ENCODE measurements around the gene VPS11. TPM values are rescaled to one million over a fixed set of nuclear protein-coding genes. Genes with fewer than 3 reads are reported as not detected.
A peak's percentile ranks its signal among the peaks of the same experiment; 100 is the strongest.

VPS11 gene
- total RNA-seq, 1 experiment from 2014 or later = 18.6 TPM

DNA sequence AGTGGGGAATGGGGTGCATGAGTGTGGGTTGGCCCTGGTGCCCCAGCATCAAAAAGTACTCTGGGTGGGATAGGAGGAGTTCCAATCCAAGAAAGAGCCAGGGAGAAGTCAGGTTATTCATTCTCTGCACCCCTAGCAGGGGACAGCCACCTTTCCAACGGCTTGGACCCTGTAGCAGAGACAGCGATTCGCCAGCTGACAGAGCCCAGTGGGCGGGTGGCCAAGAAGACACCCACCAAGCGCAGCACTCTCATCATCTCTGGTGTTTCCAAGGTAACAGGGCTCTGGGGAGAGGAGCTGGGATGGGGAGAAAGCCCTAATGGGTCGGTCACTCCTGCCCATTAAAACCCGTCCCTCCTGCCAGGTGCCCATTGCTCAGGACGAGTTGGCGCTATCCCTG, 46.1 kb downstream of the VPS11 start:
- no peak overlapping the region for H3K27ac ChIP-seq (ENCODE audit: insufficient read length, low read depth, low read length)
- no peak overlapping the region for H3K4me2 ChIP-seq (ENCODE audit: insufficient read depth, insufficient read length, low read length)
- 0 out of 2 replicates have a peak, but pooled peaks cover under 1% of the 10 kb centered on the region for H3K4me1 ChIP-seq (ENCODE audit: insufficient read depth, low read length)
- no peak overlapping the region for H2BK15ac ChIP-seq (ENCODE audit: low read depth, low read length)
- no peak overlapping the region for H3K9ac ChIP-seq (ENCODE audit: extremely low read depth, insufficient read length, low read length)
- TF ChIP-seq, protein P1, sequence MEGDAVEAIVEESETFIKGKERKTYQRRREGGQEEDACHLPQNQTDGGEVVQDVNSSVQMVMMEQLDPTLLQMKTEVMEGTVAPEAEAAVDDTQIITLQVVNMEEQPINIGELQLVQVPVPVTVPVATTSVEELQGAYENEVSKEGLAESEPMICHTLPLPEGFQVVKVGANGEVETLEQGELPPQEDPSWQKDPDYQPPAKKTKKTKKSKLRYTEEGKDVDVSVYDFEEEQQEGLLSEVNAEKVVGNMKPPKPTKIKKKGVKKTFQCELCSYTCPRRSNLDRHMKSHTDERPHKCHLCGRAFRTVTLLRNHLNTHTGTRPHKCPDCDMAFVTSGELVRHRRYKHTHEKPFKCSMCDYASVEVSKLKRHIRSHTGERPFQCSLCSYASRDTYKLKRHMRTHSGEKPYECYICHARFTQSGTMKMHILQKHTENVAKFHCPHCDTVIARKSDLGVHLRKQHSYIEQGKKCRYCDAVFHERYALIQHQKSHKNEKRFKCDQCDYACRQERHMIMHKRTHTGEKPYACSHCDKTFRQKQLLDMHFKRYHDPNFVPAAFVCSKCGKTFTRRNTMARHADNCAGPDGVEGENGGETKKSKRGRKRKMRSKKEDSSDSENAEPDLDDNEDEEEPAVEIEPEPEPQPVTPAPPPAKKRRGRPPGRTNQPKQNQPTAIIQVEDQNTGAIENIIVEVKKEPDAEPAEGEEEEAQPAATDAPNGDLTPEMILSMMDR (conservative IDR thresholded peaks at IDR 0.05) = no peak
- no peak overlapping the region for H4K5ac ChIP-seq (ENCODE audit: insufficient read length, low read depth, low read length)
- H3K4me1 Mint-ChIP-seq = peaks cover 11 to 22% of the 10 kb centered on the region in 2 experiments
- H3K79me1 ChIP-seq (ENCODE audit: insufficient read depth, low read depth, low read length, poor library complexity, severe bottlenecking) = no peaks in the 10 kb centered on the region
- H2BK120ac ChIP-seq (ENCODE audit: low read depth, low read length, poor library complexity, severe bottlenecking) = no peak overlapping the region
- H2BK20ac ChIP-seq (ENCODE audit: low read depth, low read length, poor library complexity, severe bottlenecking) = no peak overlapping the region
- no peak overlapping the region for H4K91ac ChIP-seq (ENCODE audit: insufficient read length, low read depth, low read length)
- no peak overlapping the region for H2AK5ac ChIP-seq (ENCODE audit: insufficient read length, low read length)
- H3T11ph ChIP-seq (ENCODE audit: low read length) = no peak overlapping the region
- no CpG with 5 or more reads among the region's 9 CpGs for WGBS (ENCODE audit: extremely low coverage, insufficient read length, low lambda C conversion rate)
- H3K4me3 Mint-ChIP-seq = no peak overlapping the region
- no peak for DNase-seq
- H3K23ac ChIP-seq (ENCODE audit: insufficient read length, low read depth, low read length) = no peak overlapping the region
- H4K8ac ChIP-seq (replicated peaks; ENCODE audit: insufficient read length, low read depth, low read length) = no peak overlapping the region
- no peak overlapping the region for H2BK5ac ChIP-seq (ENCODE audit: insufficient read length, low read length)
- no peak overlapping the region for H3K56ac ChIP-seq (ENCODE audit: insufficient read length, low read depth, low read length)
- H3K27me3 Mint-ChIP-seq (ENCODE audit: low read depth) = peaks cover 4% of the 10 kb centered on the region
- H3K79me2 ChIP-seq (ENCODE audit: insufficient read depth, low read length) = no peaks in the 10 kb centered on the region
- no peaks in the 10 kb centered on the region; a peak in 2 of 7 replicates for H3K36me3 Mint-ChIP-seq (ENCODE audit: insufficient read depth in 1 of 3, low read depth in 3 of 3)
- H3K9me3 Mint-ChIP-seq = no peaks in the 10 kb centered on the region; a peak in 1 of 5 replicates
- no peak overlapping the region for H2BK12ac ChIP-seq (ENCODE audit: insufficient read length, low read depth, low read length)
- no peaks in the 10 kb centered on the region for H3K27me3 ChIP-seq (ENCODE audit: insufficient read depth, low read length)
- H3K4ac ChIP-seq (ENCODE audit: low read depth, low read length) = no peak overlapping the region
- H3K18ac ChIP-seq (ENCODE audit: insufficient read length, low read depth, low read length) = no peak overlapping the region
- no peaks in the 10 kb centered on the region for H3K9me3 ChIP-seq (ENCODE audit: control insufficient read depth, low read depth, low read length)
- no peak overlapping the region for H2AFZ ChIP-seq (ENCODE audit: low read length)
- H3K23me2 ChIP-seq (ENCODE audit: insufficient read length, low read depth, low read length, poor library complexity, severe bottlenecking) = no peaks in the 10 kb centered on the region
- H3K27ac Mint-ChIP-seq = 0 out of 7 replicates have a peak overlapping the region, but pooled peaks of 1 of the 3 experiments have one; percentile 28
- H3K14ac ChIP-seq (ENCODE audit: insufficient read depth, low read length) = no peak overlapping the region
- H4K20me1 ChIP-seq (ENCODE audit: control insufficient read depth, insufficient read depth, insufficient read length) = no peaks in the 10 kb centered on the region

All from H9 (cell line).